PC-3 (cell line): Measurements from ENCODE around the gene TRAK1.

Experiments used
- CTCF ChIP-seq: fragments of 300-600 bp; sonication (generic); conservative IDR thresholded peaks from 2 replicates; pipeline ENCODE4 v1.5.1; 2017; ENCODE audit warnings: antibody characterized with exemption, low read depth, mild to moderate bottlenecking, low read length
- EZH2 ChIP-seq: fragments of 300-600 bp; sonication (generic); IDR thresholded peaks from one replicate; pipeline ENCODE4 v1.6.1; 2017; ENCODE audit warnings: antibody characterized with exemption, mild to moderate bottlenecking, low read length; ENCODE audit not compliant: unreplicated experiment
- EZH2phosphoT487 ChIP-seq: fragments of 300-600 bp; sonication (generic); IDR thresholded peaks from 2 replicates; pipeline ENCODE4 v1.6.1; 2018; ENCODE audit warnings: mild to moderate bottlenecking, antibody characterized with exemption, low read length, borderline replicate concordance

- TF ChIP-seq CTCF: no peak
- no peak for TF ChIP-seq EZH2
- no peak for TF ChIP-seq EZH2phosphoT487
Measured at GRCh38 chr3:42061713-42062380, 29.3 kb upstream of the TRAK1 start.
